AG08396 (cell line): ENCODE data around the gene PHGDH.

Experiments used
- DNase-seq: peaks from one replicate; pipeline ENCODE4 v3.0.0; 2012; ENCODE audit warnings: low spot score, mixed read lengths

PHGDH gene

GRCh38 chr1:119790451-119791198 is 78.9 kb downstream of the PHGDH start:
- no peak for DNase-seq

- no peak for DNase-seq
Measured at GRCh38 chr1:119791377-119791776, 79.6 kb downstream of the PHGDH start.
